Astrocyte (in vitro differentiated cells and primary cell): ENCODE measurements around the gene MLXIP. TPM values are rescaled to one million over a fixed set of nuclear protein-coding genes. Genes with fewer than 3 reads are reported as not detected.

ENCODE experiments used
- DNase-seq: peaks from one replicate; pipeline ENCODE4 v3.0.0-alpha.2; 2010; ENCODE audit warnings: low read depth
- FAIRE-seq: peaks from 2 replicates; lab custom pipeline; 2011; peaks lifted over from hg19 to GRCh38; lab: Jason Lieb, UNC
- H2AFZ ChIP-seq: 2 replicates; pipeline ENCODE4 v1.6.0; 2012; ENCODE audit warnings: low read depth, low read length, inconsistent platforms
- H3K27ac ChIP-seq: 2 replicates; pipeline ENCODE4 v1.5.1; 2011; ENCODE audit warnings: low read depth, low read length, inconsistent platforms
- H3K27me3 ChIP-seq: 2 replicates; pipeline ENCODE4 v1.6.0; 2011; ENCODE audit warnings: low read length, inconsistent platforms; ENCODE audit not compliant: insufficient read depth
- H3K36me3 ChIP-seq: 2 replicates; pipeline ENCODE4 v1.5.1; 2011; ENCODE audit warnings: low read length, inconsistent platforms; ENCODE audit not compliant: insufficient read depth
- H3K4me1 ChIP-seq: 2 replicates; pipeline ENCODE4 v1.5.1; 2011; ENCODE audit warnings: low read length, inconsistent platforms; ENCODE audit not compliant: insufficient read depth
- H3K4me2 ChIP-seq: 2 replicates; pipeline ENCODE4 v1.6.0; 2012; ENCODE audit warnings: low read length, inconsistent platforms
- H3K4me3 ChIP-seq: 2 replicates; pipeline ENCODE4 v1.5.1; 2011; ENCODE audit warnings: low read depth, mild to moderate bottlenecking, low read length, inconsistent platforms; ENCODE audit not compliant: insufficient read depth
- H3K79me2 ChIP-seq: 2 replicates; pipeline ENCODE4 v1.6.0; 2012; ENCODE audit warnings: mild to moderate bottlenecking, low read length, inconsistent platforms; ENCODE audit not compliant: insufficient read depth
- H3K9ac ChIP-seq: 2 replicates; pipeline ENCODE4 v1.6.0; 2012; ENCODE audit warnings: mild to moderate bottlenecking, low read length, inconsistent platforms
- H3K9me3 ChIP-seq: 2 replicates; pipeline ENCODE4 v1.5.1; 2012; ENCODE audit warnings: low read depth, mild to moderate bottlenecking, low read length, inconsistent platforms; ENCODE audit not compliant: insufficient read depth
- H4K20me1 ChIP-seq: 2 replicates; pipeline ENCODE4 v1.6.0; 2012; ENCODE audit warnings: low read length, inconsistent platforms; ENCODE audit not compliant: insufficient read depth
- H3K27ac Mint-ChIP-seq: one replicate; pipeline ENCODE4 v1.8.0; 2021; ENCODE audit warnings: mild to moderate bottlenecking, mixed read lengths; ENCODE audit not compliant: unreplicated experiment
- H3K27me3 Mint-ChIP-seq: one replicate; pipeline ENCODE4 v1.8.0; 2021; ENCODE audit warnings: low read depth, mixed read lengths; ENCODE audit not compliant: unreplicated experiment
- H3K36me3 Mint-ChIP-seq: one replicate; pipeline ENCODE4 v1.8.0; 2021; ENCODE audit warnings: low read depth, mixed read lengths; ENCODE audit not compliant: unreplicated experiment
- H3K4me1 Mint-ChIP-seq: one replicate; pipeline ENCODE4 v1.8.0; 2021; ENCODE audit warnings: low read depth, mixed read lengths; ENCODE audit not compliant: unreplicated experiment
- H3K4me3 Mint-ChIP-seq: one replicate; pipeline ENCODE4 v1.8.0; 2021; ENCODE audit warnings: mild to moderate bottlenecking, moderate library complexity, mixed read lengths; ENCODE audit not compliant: unreplicated experiment
- H3K9me3 Mint-ChIP-seq: one replicate; pipeline ENCODE4 v1.8.0; 2021; ENCODE audit warnings: mild to moderate bottlenecking, mixed read lengths; ENCODE audit not compliant: unreplicated experiment
- EZH2 ChIP-seq: IDR thresholded peaks from 2 replicates; pipeline ENCODE4 v1.6.1; 2012; ENCODE audit warnings: mild to moderate bottlenecking, low read length, inconsistent platforms; ENCODE audit not compliant: insufficient read depth
- total RNA-seq: library from RNA; stranded (reverse); gene quantifications from 2 replicates; pipeline ENCODE4 v1.2.1, GENCODE V29; 2021
- TF ChIP-seq, protein P1 (sequence below): IDR thresholded peaks from 2 replicates; pipeline ENCODE4 v1.5.1; 2011; ENCODE audit warnings: low read depth, mild to moderate bottlenecking, inconsistent platforms, low read length, moderate library complexity; ENCODE audit not compliant: insufficient read depth

MLXIP gene
- total RNA-seq, 1 donor from 2014 or later, result 62.5 TPM

DNA sequence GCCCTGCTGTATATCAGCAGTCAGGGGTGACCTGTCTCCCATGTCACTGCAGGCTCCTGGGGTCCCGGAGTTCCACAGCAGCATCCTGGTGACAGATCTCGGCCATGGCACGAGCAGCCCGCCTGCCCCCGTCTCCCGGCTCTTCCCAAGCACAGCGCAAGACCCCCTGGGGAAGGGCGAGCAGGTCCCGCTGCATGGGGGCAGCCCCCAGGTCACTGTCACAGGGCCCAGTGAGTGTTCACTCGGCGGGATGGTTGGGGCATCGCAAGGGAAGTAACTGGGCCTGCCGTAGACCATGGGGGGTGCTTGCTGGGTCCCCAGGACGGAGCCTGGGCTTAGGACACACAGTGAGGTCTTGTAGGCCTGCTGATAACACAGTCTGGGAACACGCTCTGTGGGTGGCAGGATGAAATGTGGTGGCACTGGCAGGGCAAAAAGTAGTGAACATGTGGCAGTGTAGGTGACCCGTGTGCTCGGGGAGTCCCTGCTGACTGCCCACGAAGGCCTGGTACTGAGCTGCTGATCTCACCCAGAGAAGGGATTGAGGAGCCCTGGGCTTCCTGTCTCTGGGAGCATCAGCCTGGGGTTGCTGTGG is 57.0 kb downstream of the MLXIP start:
- Mint-ChIP-seq H3K27ac (no peak overlapping the region), H3K4me3 (no peak overlapping the region), H3K36me3 (peaks cover 15% of the 10 kb centered on the region), H3K4me1 (peaks cover 5% of the 10 kb centered on the region), H3K9me3 (no peaks in the 10 kb centered on the region), H3K27me3 (no peaks in the 10 kb centered on the region)
- TF ChIP-seq, protein P1, sequence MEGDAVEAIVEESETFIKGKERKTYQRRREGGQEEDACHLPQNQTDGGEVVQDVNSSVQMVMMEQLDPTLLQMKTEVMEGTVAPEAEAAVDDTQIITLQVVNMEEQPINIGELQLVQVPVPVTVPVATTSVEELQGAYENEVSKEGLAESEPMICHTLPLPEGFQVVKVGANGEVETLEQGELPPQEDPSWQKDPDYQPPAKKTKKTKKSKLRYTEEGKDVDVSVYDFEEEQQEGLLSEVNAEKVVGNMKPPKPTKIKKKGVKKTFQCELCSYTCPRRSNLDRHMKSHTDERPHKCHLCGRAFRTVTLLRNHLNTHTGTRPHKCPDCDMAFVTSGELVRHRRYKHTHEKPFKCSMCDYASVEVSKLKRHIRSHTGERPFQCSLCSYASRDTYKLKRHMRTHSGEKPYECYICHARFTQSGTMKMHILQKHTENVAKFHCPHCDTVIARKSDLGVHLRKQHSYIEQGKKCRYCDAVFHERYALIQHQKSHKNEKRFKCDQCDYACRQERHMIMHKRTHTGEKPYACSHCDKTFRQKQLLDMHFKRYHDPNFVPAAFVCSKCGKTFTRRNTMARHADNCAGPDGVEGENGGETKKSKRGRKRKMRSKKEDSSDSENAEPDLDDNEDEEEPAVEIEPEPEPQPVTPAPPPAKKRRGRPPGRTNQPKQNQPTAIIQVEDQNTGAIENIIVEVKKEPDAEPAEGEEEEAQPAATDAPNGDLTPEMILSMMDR, result no peak
- TF ChIP-seq EZH2, result no peak
- H3K4me1 ChIP-seq, result peaks cover 4% of the 10 kb centered on the region
- no peaks in the 10 kb centered on the region for H3K79me2 ChIP-seq
- H3K4me3 ChIP-seq, result no peak overlapping the region
- H3K27ac ChIP-seq, result no peak overlapping the region
- H4K20me1 ChIP-seq, result peaks cover 8% of the 10 kb centered on the region
- H3K9me3 ChIP-seq, result no peaks in the 10 kb centered on the region
- FAIRE-seq, result no peak
- no peaks in the 10 kb centered on the region for H3K27me3 ChIP-seq
- H3K9ac ChIP-seq, result no peak overlapping the region
- no peak overlapping the region for H2AFZ ChIP-seq
- no peak for DNase-seq
- peaks cover 8% of the 10 kb centered on the region for H3K36me3 ChIP-seq
- H3K4me2 ChIP-seq, result no peak overlapping the region

DNA sequence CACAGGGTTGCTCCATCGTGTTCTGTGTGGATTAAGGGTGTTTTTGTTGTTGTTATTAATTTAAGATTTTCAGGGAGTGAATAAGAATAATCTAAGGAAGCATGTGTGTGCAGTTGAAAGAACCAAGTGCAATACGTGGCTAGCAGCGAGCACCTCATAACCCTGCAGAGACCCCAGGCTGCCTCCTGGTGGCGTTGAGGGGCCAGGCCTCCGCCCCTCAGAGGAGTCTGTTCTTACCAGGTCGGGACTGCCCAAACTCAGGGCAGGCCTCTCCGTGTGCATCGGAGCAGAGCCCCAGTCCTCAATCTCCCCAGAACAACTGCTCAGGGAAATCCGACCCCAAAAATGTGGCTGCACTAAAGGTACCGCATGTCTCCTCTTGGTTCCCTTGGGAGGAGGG is 58.7 kb downstream of the MLXIP start:
- no peak overlapping the region for H2AFZ ChIP-seq
- no peak for FAIRE-seq
- H3K4me1 Mint-ChIP-seq, result no peaks in the 10 kb centered on the region
- no peak for DNase-seq
- no peaks in the 10 kb centered on the region for H3K79me2 ChIP-seq
- H3K27ac Mint-ChIP-seq, result no peak overlapping the region
- no peaks in the 10 kb centered on the region for H3K9me3 ChIP-seq
- H3K36me3 Mint-ChIP-seq, result peaks cover 23% of the 10 kb centered on the region
- peaks cover 9% of the 10 kb centered on the region for H3K36me3 ChIP-seq
- H3K9me3 Mint-ChIP-seq, result no peaks in the 10 kb centered on the region
- H4K20me1 ChIP-seq, result peaks cover 2% of the 10 kb centered on the region
- H3K4me2 ChIP-seq, result no peak overlapping the region
- no peak overlapping the region for H3K4me3 ChIP-seq
- H3K27ac ChIP-seq, result no peak overlapping the region
- TF ChIP-seq, protein P1, result no peak
- no peak for TF ChIP-seq EZH2
- H3K4me1 ChIP-seq, result no peaks in the 10 kb centered on the region
- H3K27me3 ChIP-seq, result no peaks in the 10 kb centered on the region
- H3K27me3 Mint-ChIP-seq, result no peaks in the 10 kb centered on the region
- no peak overlapping the region for H3K4me3 Mint-ChIP-seq
- H3K9ac ChIP-seq, result no peak overlapping the region

GRCh38 chr12:122137681-122138080 is 59.1 kb downstream of the MLXIP start:
- H3K4me1 ChIP-seq, result no peaks in the 10 kb centered on the region
- H3K36me3 ChIP-seq, result peaks cover 11% of the 10 kb centered on the region
- H3K4me1 Mint-ChIP-seq, result no peaks in the 10 kb centered on the region
- FAIRE-seq (no peak), DNase-seq (no peak)
- no peaks in the 10 kb centered on the region for H3K9me3 Mint-ChIP-seq
- no peaks in the 10 kb centered on the region for H3K27me3 ChIP-seq
- H4K20me1 ChIP-seq, result no peaks in the 10 kb centered on the region
- no peak for TF ChIP-seq EZH2
- TF ChIP-seq, protein P1, result no peak
- H3K4me3 Mint-ChIP-seq, result no peak overlapping the region
- no peak overlapping the region for H2AFZ ChIP-seq
- no peak overlapping the region for H3K27ac Mint-ChIP-seq
- H3K36me3 Mint-ChIP-seq, result peaks cover 24% of the 10 kb centered on the region
- no peaks in the 10 kb centered on the region for H3K27me3 Mint-ChIP-seq
- no peaks in the 10 kb centered on the region for H3K79me2 ChIP-seq
- no peak overlapping the region for H3K27ac ChIP-seq
- H3K4me2 ChIP-seq, result no peak overlapping the region
- H3K9ac ChIP-seq, result no peak overlapping the region
- H3K9me3 ChIP-seq, result no peaks in the 10 kb centered on the region
- H3K4me3 ChIP-seq, result no peak overlapping the region
